Motor neuron (in vitro differentiated cells): ENCODE data around the gene NEGR1. TPM values are rescaled to one million over a fixed set of nuclear protein-coding genes. Genes with fewer than 3 reads are reported as not detected.

Experiments used
- ATAC-seq, 8 experiments: fragments of 200-7000 bp; cut with Tn5 transposase; replicated peaks in 6 of 8; 2 replicates each; pipeline ENCODE4 v1.8.0; 2021; ENCODE audit warnings: mild to moderate bottlenecking in 8 of 8, moderate library complexity in 8 of 8
- H3K27ac ChIP-seq, 2 donors: fragments of 250-450 bp; sonication (Bioruptor Pico); 2 replicates each; pipeline ENCODE4 v1.9.0; 2021; ENCODE audit warnings: antibody characterized with exemption in 2 of 2, mild to moderate bottlenecking in 2 of 2, moderate library complexity in 1 of 2
- H3K4me1 ChIP-seq, 2 donors: fragments of 250-450 bp; sonication (Bioruptor Pico); replicated peaks in 1 of 2; 2 replicates each; pipeline ENCODE4 v1.6.1; 2021; ENCODE audit warnings: antibody characterized with exemption in 2 of 2, mild to moderate bottlenecking in 2 of 2, moderate library complexity in 1 of 2
- H3K4me3 ChIP-seq, 5 donors: fragments of 250-450 bp; sonication (Bioruptor Pico); 2 replicates each; pipeline ENCODE4 v1.9.0; 2021; ENCODE audit warnings: antibody characterized with exemption in 5 of 5, mild to moderate bottlenecking in 5 of 5, moderate library complexity in 4 of 5
- WGBS, 10 experiments: fragments of 450-650 bp; shearing (Covaris generic); methylation state at CpG; one replicate each; pipeline ENCODE4 v1.0.0; 2022; 5-methylcytosine and 5-hydroxymethylcytosine counted together
- in situ Hi-C, 9 experiments: fragments of 400-800 bp; cut with MboI; loops; one replicate each; pipeline ENCODE4 v1.15.0; 2021; ENCODE audit warnings: low sequenced_read_pairs in 9 of 9, low pct_unique_long_range_greater_than_20kb in 2 of 9; ENCODE audit not compliant: unreplicated experiment in 9 of 9
- total RNA-seq, 8 experiments: library from RNA; unstranded; fragments of 300-600 nt; gene quantifications; 2 replicates each; pipeline versions ENCODE4 v1.2.3 to v1.2.4, GENCODE V29; 2022

Gene NEGR1
- total RNA-seq, 8 experiments from 2014 or later: 0.63 to 40.6 (median 15.1) TPM

GRCh38 chr1:71647513-71648300 lies 634.6 kb downstream of the NEGR1 start:
- ATAC-seq: peak in 5 of 8 experiments; percentile 21 to 77 (median 69)
- in situ Hi-C loops: no loop called here
- 33 to 89% (median 39%) methylated on average over 1 of the region's 1 CpG; no CpG with 5 or more reads in 4 of the 10 experiments for WGBS, 10 experiments
- Histone ChIP-seq H3K27ac (no peak overlapping the region), H3K4me3 (no peak overlapping the region), H3K4me1 (peaks cover 0 to 4% of the 10 kb centered on the region in 2 donors)

- 83 to 100% (median 98%) methylated on average over 2 of the region's 2 CpGs for WGBS, 10 experiments
Measured at GRCh38 chr1:71645015-71645414, 637.3 kb downstream of the NEGR1 start.

GRCh38 chr1:71641903-71642302 lies 640.4 kb downstream of the NEGR1 start:
- ATAC-seq: no peak
- in situ Hi-C loops: no loop called here
- Histone ChIP-seq H3K27ac (no peak overlapping the region), H3K4me3 (no peak overlapping the region), H3K4me1 (peaks cover 0 to 5% of the 10 kb centered on the region in 2 donors)
- WGBS, 10 experiments: 50 to 100% (median 74%) methylated on average over 1 to 3 of the region's 3 CpGs

More at GRCh38 chr1:71645015-71645414, 637.3 kb downstream of the NEGR1 start:
- Histone ChIP-seq H3K27ac (no peak overlapping the region), H3K4me3 (no peak overlapping the region), H3K4me1 (peaks cover 3 to 4% of the 10 kb centered on the region in 2 donors)
- peak in 3 of 8 experiments; percentile 43 to 80 (median 75) for ATAC-seq
- in situ Hi-C loops: no loop called here

- in situ Hi-C loops: no loop called here
- H3K4me1 ChIP-seq: peaks cover 0 to 5% of the 10 kb centered on the region in 2 donors
- H3K27ac ChIP-seq: no peak overlapping the region
- WGBS, 10 experiments: 60 to 91% (median 82%) methylated on average over 1 to 5 of the region's 5 CpGs
- H3K4me3 ChIP-seq: no peak overlapping the region
- peak in 2 of 8 experiments; percentile 27 to 33 for ATAC-seq
Measured at GRCh38 chr1:71640998-71641397, 641.3 kb downstream of the NEGR1 start.

- Histone ChIP-seq H3K4me3 (no peak overlapping the region), H3K27ac (no peak overlapping the region), H3K4me1 (peaks cover 0 to 5% of the 10 kb centered on the region in 2 donors)
- in situ Hi-C loops: no loop called here
- 17 to 100% (median 85%) methylated on average over 1 to 3 of the region's 3 CpGs; no CpG with 5 or more reads in 1 of the 10 experiments for WGBS, 10 experiments
- no peak for ATAC-seq
Measured at GRCh38 chr1:71640116-71640515, 642.2 kb downstream of the NEGR1 start.

GRCh38 chr1:71638081-71638766 lies 644.1 kb downstream of the NEGR1 start:
- ATAC-seq: peak in 2 of 8 experiments; percentile 60 to 69
- Histone ChIP-seq H3K27ac (no peak overlapping the region), H3K4me1 (peaks cover 0 to 5% of the 10 kb centered on the region in 2 donors), H3K4me3 (no peak overlapping the region)
- 30 to 100% (median 69%) methylated on average over 1 to 4 of the region's 4 CpGs for WGBS, 10 experiments
- in situ Hi-C loops: no loop called here

- Histone ChIP-seq H3K4me3 (no peak overlapping the region), H3K27ac (no peak overlapping the region), H3K4me1 (peaks cover 0 to 5% of the 10 kb centered on the region in 2 donors)
- in situ Hi-C loops: no loop called here
- ATAC-seq: peak in 2 of 8 experiments; percentile 52 to 57
- WGBS, 10 experiments: 14 to 100% (median 75%) methylated on average over 1 to 2 of the region's 2 CpGs; no CpG with 5 or more reads in 2 of the 10 experiments
Measured at GRCh38 chr1:71635568-71635967, 646.8 kb downstream of the NEGR1 start.

GRCh38 chr1:71634159-71634558 lies 648.2 kb downstream of the NEGR1 start:
- in situ Hi-C loops: no loop called here
- Histone ChIP-seq H3K4me3 (no peak overlapping the region), H3K4me1 (no peaks in the 10 kb centered on the region), H3K27ac (no peak overlapping the region)
- no peak for ATAC-seq

- Histone ChIP-seq H3K27ac (no peak overlapping the region), H3K4me1 (no peaks in the 10 kb centered on the region), H3K4me3 (no peak overlapping the region)
- ATAC-seq: no peak
- WGBS, 10 experiments: 82 to 100% (median 90%) methylated on average over 1 of the region's 1 CpG; no CpG with 5 or more reads in 1 of the 10 experiments
- in situ Hi-C loops: no loop called here
Measured at GRCh38 chr1:71630073-71630472, 652.3 kb downstream of the NEGR1 start.

- Histone ChIP-seq H3K27ac (no peak overlapping the region), H3K4me3 (no peak overlapping the region), H3K4me1 (no peaks in the 10 kb centered on the region)
- in situ Hi-C loops: no loop called here
- no peak for ATAC-seq
Measured at GRCh38 chr1:71625004-71625403, 657.3 kb downstream of the NEGR1 start.

GRCh38 chr1:71623888-71624287 lies 658.5 kb downstream of the NEGR1 start:
- Histone ChIP-seq H3K4me3 (no peak overlapping the region), H3K27ac (no peak overlapping the region), H3K4me1 (no peaks in the 10 kb centered on the region)
- ATAC-seq: no peak
- in situ Hi-C loops: no loop called here
- WGBS, 10 experiments: 75 to 100% (median 90%) methylated on average over 1 of the region's 1 CpG; no CpG with 5 or more reads in 3 of the 10 experiments

- in situ Hi-C loops: no loop called here
- H3K4me3 ChIP-seq: no peak overlapping the region
- no peak overlapping the region for H3K27ac ChIP-seq
Measured at GRCh38 chr1:71621785-71622184, 660.6 kb downstream of the NEGR1 start.

GRCh38 chr1:71618766-71619530 lies 663.4 kb downstream of the NEGR1 start:
- H3K27ac ChIP-seq: no peak overlapping the region
- WGBS, 10 experiments: 50 to 100% (median 88%) methylated on average over 1 to 3 of the region's 3 CpGs
- no peak overlapping the region for H3K4me3 ChIP-seq
- no peak for ATAC-seq
- no peaks in the 10 kb centered on the region for H3K4me1 ChIP-seq
- in situ Hi-C loops: no loop called here

More at GRCh38 chr1:71621785-71622184, 660.6 kb downstream of the NEGR1 start:
- ATAC-seq: peak in 6 of 8 experiments; percentile 49 to 98 (median 80)
- 0 to 86% (median 31%) methylated on average over 1 of the region's 1 CpG; no CpG with 5 or more reads in 2 of the 10 experiments for WGBS, 10 experiments
- H3K4me1 ChIP-seq: no peaks in the 10 kb centered on the region
